AG04449 (cell line): ENCODE results near the gene ISL2.

Experiments
- CTCF ChIA-PET: fragments of 350-600 bp; formaldehyde crosslinking; extraction: SDS; loops from one replicate; lab custom pipeline; 2021; ENCODE audit warnings: antibody characterized with exemption; lab: Yijun Ruan, JAX
- POLR2A ChIA-PET: fragments of 400-600, 350-600 bp; formaldehyde crosslinking; extraction: SDS; loops from one replicate; lab custom pipeline; 2020; ENCODE audit warnings: antibody characterized with exemption, inconsistent platforms; lab: Yijun Ruan, JAX
- DNase-seq: peaks from one replicate; pipeline ENCODE4 v3.0.0-alpha.2; 2010; ENCODE audit warnings: low read depth, low spot score
- H3K4me3 ChIP-seq: 2 replicates; pipeline ENCODE4 v1.5.1; 2011; ENCODE audit warnings: low read depth, mild to moderate bottlenecking, control low read depth, low read length
- TF ChIP-seq, protein P1 (sequence below): IDR thresholded peaks from one replicate; pipeline ENCODE4 v1.5.1; 2011; ENCODE audit warnings: mild to moderate bottlenecking, moderate library complexity, low read length, control low read depth, inconsistent platforms; ENCODE audit not compliant: insufficient read depth; ENCODE audit errors: missing control alignments

The ISL2 gene

DNA sequence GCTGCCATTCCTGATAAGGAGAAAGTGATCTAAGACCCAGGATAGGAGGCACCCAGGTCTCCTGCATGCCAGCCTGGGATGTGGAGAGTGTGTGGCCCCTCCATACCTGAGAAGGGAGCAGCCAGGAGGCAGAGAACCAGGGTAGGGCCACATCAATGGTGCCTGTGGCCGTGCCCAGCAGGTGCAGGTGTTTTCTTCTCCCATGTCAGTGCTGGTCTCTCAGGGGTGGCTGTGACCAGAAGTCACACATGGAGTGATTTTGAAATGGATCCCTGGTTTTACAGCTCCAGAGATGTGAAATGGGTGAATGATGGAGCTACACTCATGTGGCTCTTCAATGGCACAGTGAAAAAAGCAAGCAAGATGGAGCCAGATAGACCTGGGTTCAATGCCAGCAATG, 3.3 kb upstream of the ISL2 start:
- CTCF ChIA-PET: interaction anchor here (0.9 to 5.5 kb wide), 6 partner anchors 9 to 164 kb away, joined by 3 to 47 read pairs (median 8); no protein-coding TSS in a partner anchor

DNA sequence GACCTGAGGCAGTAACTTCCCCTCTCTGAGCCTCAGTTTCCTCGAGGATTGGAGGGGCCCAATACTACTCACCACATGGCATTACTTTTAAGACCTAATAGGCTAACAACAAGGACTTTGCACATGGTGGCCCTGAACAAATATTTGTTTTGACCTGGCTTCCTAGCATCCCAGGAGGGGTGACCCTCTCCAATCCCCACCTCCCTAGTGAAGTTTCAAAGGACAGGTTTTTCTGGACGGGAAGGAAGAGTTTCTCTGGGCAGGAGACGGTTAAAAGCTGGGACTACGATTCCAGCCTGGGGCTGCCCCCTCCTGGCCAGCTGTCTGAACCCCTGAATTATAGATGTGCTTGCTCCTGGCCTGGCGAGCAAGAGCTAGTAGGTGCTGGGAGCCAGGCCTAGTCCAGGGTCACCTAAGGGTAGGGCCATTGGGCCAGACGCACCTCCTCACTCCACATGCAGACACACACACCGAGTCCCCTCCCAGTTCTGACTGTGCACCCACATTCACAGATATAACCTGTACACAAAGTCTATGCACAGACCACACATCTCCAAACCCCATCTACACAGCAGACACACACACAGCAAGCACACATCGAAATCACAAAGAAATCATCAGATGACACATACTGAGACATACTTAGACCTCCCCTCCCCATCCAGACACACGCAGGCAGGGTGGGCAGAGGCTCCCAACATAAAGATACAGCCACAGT, 2.7 kb upstream of the ISL2 start:
- ChIA-PET CTCF (interaction anchor here (1.2 to 1.9 kb wide), 4 partner anchors 10 to 143 kb away, joined by 3 to 11 read pairs (median 8); no protein-coding TSS in a partner anchor), POLR2A (no interaction called here)
- no peak for DNase-seq
- TF ChIP-seq, protein P1, sequence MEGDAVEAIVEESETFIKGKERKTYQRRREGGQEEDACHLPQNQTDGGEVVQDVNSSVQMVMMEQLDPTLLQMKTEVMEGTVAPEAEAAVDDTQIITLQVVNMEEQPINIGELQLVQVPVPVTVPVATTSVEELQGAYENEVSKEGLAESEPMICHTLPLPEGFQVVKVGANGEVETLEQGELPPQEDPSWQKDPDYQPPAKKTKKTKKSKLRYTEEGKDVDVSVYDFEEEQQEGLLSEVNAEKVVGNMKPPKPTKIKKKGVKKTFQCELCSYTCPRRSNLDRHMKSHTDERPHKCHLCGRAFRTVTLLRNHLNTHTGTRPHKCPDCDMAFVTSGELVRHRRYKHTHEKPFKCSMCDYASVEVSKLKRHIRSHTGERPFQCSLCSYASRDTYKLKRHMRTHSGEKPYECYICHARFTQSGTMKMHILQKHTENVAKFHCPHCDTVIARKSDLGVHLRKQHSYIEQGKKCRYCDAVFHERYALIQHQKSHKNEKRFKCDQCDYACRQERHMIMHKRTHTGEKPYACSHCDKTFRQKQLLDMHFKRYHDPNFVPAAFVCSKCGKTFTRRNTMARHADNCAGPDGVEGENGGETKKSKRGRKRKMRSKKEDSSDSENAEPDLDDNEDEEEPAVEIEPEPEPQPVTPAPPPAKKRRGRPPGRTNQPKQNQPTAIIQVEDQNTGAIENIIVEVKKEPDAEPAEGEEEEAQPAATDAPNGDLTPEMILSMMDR: peak; percentile 40
- no peak overlapping the region for H3K4me3 ChIP-seq

More for the DNA sequence above, 3.3 kb upstream of the ISL2 start:
- DNase-seq: no peak
- TF ChIP-seq, protein P1: no peak
- POLR2A ChIA-PET: no interaction called here
- no peak overlapping the region for H3K4me3 ChIP-seq

DNA sequence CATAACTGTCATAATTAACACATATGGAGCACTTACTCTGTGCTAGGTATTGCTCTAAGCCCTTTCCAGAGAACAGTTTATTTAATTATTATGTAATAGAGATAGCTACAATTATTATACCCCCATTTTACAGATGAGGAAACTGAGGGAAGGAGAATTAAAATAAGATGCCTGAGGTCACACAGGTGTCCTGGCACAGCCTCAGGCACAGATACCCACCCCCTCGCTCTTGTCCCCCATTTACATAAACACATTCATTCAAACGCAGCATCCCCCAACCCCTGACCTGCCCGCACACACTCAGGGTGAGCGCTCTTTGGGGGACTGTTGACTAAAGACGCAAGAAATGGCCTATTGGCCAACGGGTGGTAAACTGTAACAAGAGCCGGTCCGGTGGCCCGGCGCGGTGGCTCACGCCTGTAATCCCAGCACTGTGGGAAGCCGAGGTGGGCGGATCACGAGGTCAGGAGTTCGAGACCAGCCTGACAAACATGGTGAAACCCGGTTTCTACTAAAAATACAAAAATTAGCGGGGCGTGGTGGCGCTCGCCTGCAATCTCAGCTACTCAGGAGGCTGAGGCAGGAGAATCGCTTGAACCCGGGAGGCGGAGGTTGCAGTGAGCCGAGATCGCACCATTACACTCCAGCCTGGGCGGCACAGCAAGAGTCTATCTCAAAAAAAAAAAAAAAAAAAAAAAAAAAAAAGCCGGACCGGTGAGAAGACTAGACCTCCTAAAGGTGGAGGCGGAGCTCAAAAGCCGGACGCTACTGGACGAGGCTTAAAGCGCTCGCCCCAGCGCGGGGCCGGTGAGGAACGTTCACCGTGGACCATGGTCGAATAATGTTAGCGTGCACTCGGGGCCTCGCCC, 1.9 kb upstream of the ISL2 start:
- POLR2A ChIA-PET: no interaction called here
- TF ChIP-seq, protein P1: no peak
- CTCF ChIA-PET: interaction anchor here (1.1 to 1.9 kb wide), 8 partner anchors 10 to 532 kb away, joined by 3 to 11 read pairs (median 5); no protein-coding TSS in a partner anchor
- no peak for DNase-seq
- 0 out of 2 replicates have a peak overlapping the region, but pooled peaks have one; percentile 20 for H3K4me3 ChIP-seq

DNA sequence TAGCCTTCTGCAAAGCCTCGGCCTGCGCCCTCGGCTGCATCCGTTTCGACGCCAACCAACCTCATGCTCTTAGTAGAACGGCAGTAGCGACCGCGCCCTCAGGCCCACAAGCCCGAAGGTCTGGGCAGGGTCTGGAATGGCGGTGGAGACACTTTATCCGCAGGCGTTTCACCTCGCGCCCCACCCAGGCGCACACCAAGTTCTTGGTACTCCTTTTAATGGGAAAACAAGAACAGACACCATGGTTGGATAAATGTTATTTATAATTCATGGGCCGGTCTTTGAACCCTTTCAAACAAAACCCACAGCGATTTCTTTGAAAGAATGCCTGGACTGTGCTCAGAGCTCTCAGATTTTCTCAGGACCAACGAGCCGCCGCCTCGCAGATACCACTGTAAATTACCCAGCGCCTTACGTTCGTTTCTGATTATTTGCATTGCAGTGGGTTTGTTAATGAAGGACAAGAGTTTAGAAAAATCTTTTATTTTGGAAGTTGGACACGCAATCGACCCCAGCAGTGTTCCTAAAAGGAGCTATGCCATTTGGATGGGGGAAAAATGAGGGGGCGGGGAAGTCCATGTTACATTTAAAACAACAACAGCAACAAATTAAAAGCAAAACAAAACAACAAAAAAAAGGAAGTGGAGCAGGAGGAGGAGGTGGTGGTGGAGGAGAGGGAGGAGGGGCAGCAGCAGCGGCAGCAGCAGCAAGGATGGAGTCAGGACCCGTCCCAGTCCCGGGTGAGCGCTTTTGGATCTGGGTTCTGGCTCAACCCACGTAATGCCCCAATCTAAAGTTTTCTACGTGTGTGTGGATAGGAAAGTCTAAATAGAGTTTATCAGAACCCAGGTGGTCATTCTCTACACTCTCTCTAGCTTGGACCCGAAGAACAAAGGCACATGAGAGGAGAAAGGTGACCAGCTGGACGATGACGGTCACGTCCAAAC, 993 bp upstream of the ISL2 start:
- peak overlapping the region; percentile 62 for H3K4me3 ChIP-seq
- no peak for DNase-seq
- ChIA-PET POLR2A (interaction anchor here (0.7 to 2.3 kb wide), 5 partner anchors 10 to 596 kb away, joined by 3 to 16 read pairs (median 3); partner anchors contain the start of gene ETFA), CTCF (interaction anchor here (1.1 to 1.7 kb wide), 5 partner anchors 11 to 531 kb away, joined by 3 to 6 read pairs (median 3); no protein-coding TSS in a partner anchor)
- TF ChIP-seq, protein P1: no peak

DNA sequence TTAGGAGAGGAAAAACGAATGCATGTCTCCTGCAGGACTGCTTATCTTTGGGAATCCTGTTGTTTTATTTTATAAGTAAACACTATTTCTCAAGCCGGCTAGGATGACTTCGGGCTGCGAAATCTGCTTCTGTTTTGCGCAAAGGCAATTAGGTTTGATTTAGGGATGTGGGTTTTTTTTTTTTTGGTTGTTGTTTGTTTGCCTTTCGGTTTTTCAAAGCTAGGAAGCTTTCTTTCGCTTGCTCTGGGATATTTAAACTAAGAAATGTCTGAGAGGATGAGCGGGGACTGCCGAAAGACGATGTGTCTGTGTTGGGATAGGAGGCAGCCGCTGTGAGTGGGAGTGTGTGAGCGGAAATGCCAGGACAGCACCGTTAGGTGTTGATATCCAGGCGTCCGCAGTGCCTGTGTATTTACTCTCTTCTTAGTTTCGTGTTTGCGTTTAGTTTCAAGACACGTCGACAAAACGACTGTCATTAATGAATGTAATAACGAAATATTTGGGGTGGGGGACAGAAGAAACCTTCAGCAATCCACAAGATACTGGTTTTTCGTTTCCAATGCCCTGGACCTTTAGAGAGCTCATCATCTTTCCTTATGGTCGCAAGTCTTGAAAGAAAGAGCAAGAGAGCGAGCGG, 604 bp downstream of the ISL2 start:
- no peak for DNase-seq
- POLR2A ChIA-PET: interaction anchor here (2.3 kb wide), 1 partner anchor 9 kb away, joined by 16 read pairs; no protein-coding TSS in a partner anchor
- CTCF ChIA-PET: interaction anchor here (1.4 kb wide), 2 partner anchors 10 to 149 kb away, joined by 3 to 4 read pairs; no protein-coding TSS in a partner anchor
- peak overlapping the region; percentile 62 for H3K4me3 ChIP-seq
- TF ChIP-seq, protein P1: no peak
